SK-N-SH treated with all-trans-retinoic acid at 6 μM for 48 hours (cell line): Measurements from ENCODE around the gene CTNND2.

Source experiments
- ATAC-seq: fragments of 200-7000 bp; cut with Tn5 transposase; 3 replicates; pipeline ENCODE4 v1.9.1; 2020; ENCODE audit warnings: mild to moderate bottlenecking, moderate library complexity
- ARNTL ChIP-seq: fragments of 450-650 bp; formaldehyde crosslinking; IDR thresholded peaks from 2 replicates; pipeline ENCODE4 v1.5.0; 2020; ENCODE audit warnings: low read depth, mild to moderate bottlenecking, moderate library complexity, borderline replicate concordance
- BACH2 ChIP-seq: fragments of 250-450 bp; sonication (Bioruptor Pico); IDR thresholded peaks from 2 replicates; pipeline ENCODE4 v1.9.0; 2021; ENCODE audit warnings: mild to moderate bottlenecking, borderline replicate concordance
- CSDC2 ChIP-seq: fragments of 250-450 bp; sonication (Bioruptor Pico); IDR thresholded peaks from 2 replicates; pipeline ENCODE4 v1.5.0; 2020; ENCODE audit warnings: mild to moderate bottlenecking, moderate library complexity
- ESRRG ChIP-seq: fragments of 250-450 bp; sonication (Bioruptor Pico); IDR thresholded peaks from 2 replicates; pipeline ENCODE4 v1.6.1; 2021; ENCODE audit warnings: mild to moderate bottlenecking
- GLIS3 ChIP-seq: fragments of 250-450 bp; sonication (Bioruptor Pico); IDR thresholded peaks from 2 replicates; pipeline ENCODE4 v1.5.0; 2020; ENCODE audit warnings: mild to moderate bottlenecking, moderate library complexity
- ISL1 ChIP-seq: fragments of 250-450 bp; sonication (Bioruptor Pico); IDR thresholded peaks from 2 replicates; pipeline ENCODE4 v2.1.2; 2022; ENCODE audit warnings: mild to moderate bottlenecking, moderate library complexity
- OSR1 ChIP-seq: fragments of 250-450 bp; sonication (Bioruptor Pico); IDR thresholded peaks from 2 replicates; pipeline ENCODE4 v1.8.0; 2022; ENCODE audit warnings: moderate library complexity, mild to moderate bottlenecking, inconsistent platforms
- PPARA ChIP-seq: fragments of 250-450 bp; sonication (Bioruptor Pico); IDR thresholded peaks from 2 replicates; pipeline ENCODE4 v1.5.0; 2020; ENCODE audit warnings: mild to moderate bottlenecking, borderline replicate concordance
- RARB ChIP-seq: fragments of 250-450 bp; sonication (Bioruptor Pico); IDR thresholded peaks from 2 replicates; pipeline ENCODE4 v1.8.0; 2021; ENCODE audit warnings: mild to moderate bottlenecking, moderate library complexity
- SNAI2 ChIP-seq: fragments of 250-450 bp; sonication (Bioruptor Pico); IDR thresholded peaks from 2 replicates; pipeline ENCODE4 v1.5.0; 2020; ENCODE audit warnings: mild to moderate bottlenecking, moderate library complexity
- TCF4 ChIP-seq: fragments of 250-450 bp; sonication (Bioruptor Pico); IDR thresholded peaks from 2 replicates; pipeline ENCODE4 v1.8.0; 2021; ENCODE audit warnings: mild to moderate bottlenecking, moderate library complexity, borderline replicate concordance
- TOX ChIP-seq: fragments of 250-450 bp; sonication (Bioruptor Pico); IDR thresholded peaks from 2 replicates; pipeline ENCODE4 v1.8.0; 2021; ENCODE audit warnings: mild to moderate bottlenecking, moderate library complexity, borderline replicate concordance
- ZC3H10 ChIP-seq: fragments of 250-450 bp; sonication (Bioruptor Pico); IDR thresholded peaks from 2 replicates; pipeline ENCODE4 v1.5.1; 2021; ENCODE audit warnings: mild to moderate bottlenecking, moderate library complexity
- ZFP3 ChIP-seq: fragments of 250-450 bp; sonication (Bioruptor Pico); IDR thresholded peaks from 2 replicates; pipeline ENCODE4 v1.5.0; 2020; ENCODE audit warnings: mild to moderate bottlenecking, moderate library complexity
- ZFP30 ChIP-seq: fragments of 450-650 bp; formaldehyde crosslinking; IDR thresholded peaks from 2 replicates; pipeline ENCODE4 v1.5.0; 2022; ENCODE audit warnings: mild to moderate bottlenecking, moderate library complexity
- ZNF565 ChIP-seq: fragments of 450-650 bp; formaldehyde crosslinking; conservative IDR thresholded peaks from 2 replicates; pipeline ENCODE4 v1.5.0; 2020; ENCODE audit warnings: low read depth, mild to moderate bottlenecking, moderate library complexity
- ZNF8 ChIP-seq: fragments of 450-650 bp; formaldehyde crosslinking; IDR thresholded peaks from 2 replicates; pipeline ENCODE4 v1.5.0; 2020; ENCODE audit warnings: mild to moderate bottlenecking, moderate library complexity
- TF ChIP-seq, protein P1 (sequence below): fragments of 250-450 bp; sonication (Bioruptor Pico); IDR thresholded peaks from 2 replicates; pipeline ENCODE4 v1.5.1; 2021; ENCODE audit warnings: mild to moderate bottlenecking, moderate library complexity
- TF ChIP-seq, protein P2 (sequence below): fragments of 250-450 bp; sonication (Bioruptor Pico); IDR thresholded peaks from 2 replicates; pipeline ENCODE4 v1.8.0; 2021; ENCODE audit warnings: low read depth, mild to moderate bottlenecking, moderate library complexity, borderline replicate concordance
- TF ChIP-seq, protein P3 (sequence below): fragments of 250-450 bp; sonication (Bioruptor Pico); IDR thresholded peaks from 2 replicates; pipeline ENCODE4 v1.5.1; 2020; ENCODE audit warnings: low read depth, mild to moderate bottlenecking, moderate library complexity
- TF ChIP-seq, protein P4 (sequence below): fragments of 250-450 bp; sonication (Bioruptor Pico); IDR thresholded peaks from 2 replicates; pipeline ENCODE4 v1.8.0; 2020; ENCODE audit warnings: mild to moderate bottlenecking, moderate library complexity, borderline replicate concordance
- TF ChIP-seq, protein P5 (sequence below): fragments of 250-450 bp; sonication (Bioruptor Pico); IDR thresholded peaks from 2 replicates; pipeline ENCODE4 v1.5.0; 2020; ENCODE audit warnings: mild to moderate bottlenecking, moderate library complexity

The CTNND2 gene

DNA sequence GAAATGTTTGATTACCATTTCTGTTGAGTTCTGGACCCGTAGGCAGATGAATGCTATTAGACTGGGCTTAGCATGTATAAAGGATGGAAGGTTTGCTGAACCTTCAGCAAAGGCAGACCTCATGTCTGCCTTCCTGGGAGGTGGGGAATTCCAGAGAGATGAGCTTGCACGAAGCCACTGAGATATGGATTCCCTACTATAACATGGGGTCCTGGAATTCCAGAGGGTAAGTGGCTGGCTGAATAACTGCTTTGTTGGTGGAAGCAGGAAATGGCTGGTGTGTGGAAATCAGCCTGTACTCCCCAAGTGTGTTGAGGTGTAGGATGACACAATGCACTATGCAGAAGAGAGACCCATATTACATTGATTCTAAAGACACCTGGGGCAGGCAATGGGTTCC is 526.4 kb downstream of the CTNND2 start:
- TF ChIP-seq, protein P1, sequence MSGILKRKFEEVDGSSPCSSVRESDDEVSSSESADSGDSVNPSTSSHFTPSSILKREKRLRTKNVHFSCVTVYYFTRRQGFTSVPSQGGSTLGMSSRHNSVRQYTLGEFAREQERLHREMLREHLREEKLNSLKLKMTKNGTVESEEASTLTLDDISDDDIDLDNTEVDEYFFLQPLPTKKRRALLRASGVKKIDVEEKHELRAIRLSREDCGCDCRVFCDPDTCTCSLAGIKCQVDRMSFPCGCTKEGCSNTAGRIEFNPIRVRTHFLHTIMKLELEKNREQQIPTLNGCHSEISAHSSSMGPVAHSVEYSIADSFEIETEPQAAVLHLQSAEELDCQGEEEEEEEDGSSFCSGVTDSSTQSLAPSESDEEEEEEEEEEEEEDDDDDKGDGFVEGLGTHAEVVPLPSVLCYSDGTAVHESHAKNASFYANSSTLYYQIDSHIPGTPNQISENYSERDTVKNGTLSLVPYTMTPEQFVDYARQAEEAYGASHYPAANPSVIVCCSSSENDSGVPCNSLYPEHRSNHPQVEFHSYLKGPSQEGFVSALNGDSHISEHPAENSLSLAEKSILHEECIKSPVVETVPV (CRISPR knock-in tag), result no peak
- no peak for ATAC-seq

DNA sequence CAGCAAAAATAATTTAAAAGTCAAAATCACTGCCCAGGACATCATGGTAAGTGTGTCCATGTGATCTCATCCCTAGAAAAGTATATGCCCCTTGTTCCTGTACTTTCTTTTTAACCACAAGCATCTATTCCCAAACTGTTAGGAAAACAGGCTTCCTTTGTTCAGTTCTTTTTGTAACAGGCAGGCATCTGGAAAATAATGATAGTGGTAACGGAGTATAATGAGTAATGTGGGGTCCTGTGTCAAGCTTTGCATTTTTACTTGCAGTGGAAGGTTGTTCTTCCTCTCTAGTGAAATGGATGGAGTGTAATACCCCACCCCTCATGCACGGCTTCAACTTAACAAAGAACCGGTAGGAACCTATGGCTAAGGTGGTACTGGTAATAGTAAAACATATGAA is 532.1 kb downstream of the CTNND2 start:
- TF ChIP-seq GLIS3 (CRISPR knock-in tag) (no peak), ARNTL (no peak), TOX (CRISPR knock-in tag) (no peak), ZFP30 (CRISPR knock-in tag) (no peak), ZC3H10 (no peak), OSR1 (CRISPR knock-in tag) (no peak), RARB (CRISPR knock-in tag) (no peak), ZNF565 (CRISPR knock-in tag) (no peak), ZNF8 (CRISPR knock-in tag) (no peak), CSDC2 (CRISPR knock-in tag) (no peak), BACH2 (CRISPR knock-in tag) (no peak), ISL1 (CRISPR knock-in tag) (no peak), SNAI2 (CRISPR knock-in tag) (no peak), ZFP3 (no peak), PPARA (no peak)
- TF ChIP-seq, protein P2, sequence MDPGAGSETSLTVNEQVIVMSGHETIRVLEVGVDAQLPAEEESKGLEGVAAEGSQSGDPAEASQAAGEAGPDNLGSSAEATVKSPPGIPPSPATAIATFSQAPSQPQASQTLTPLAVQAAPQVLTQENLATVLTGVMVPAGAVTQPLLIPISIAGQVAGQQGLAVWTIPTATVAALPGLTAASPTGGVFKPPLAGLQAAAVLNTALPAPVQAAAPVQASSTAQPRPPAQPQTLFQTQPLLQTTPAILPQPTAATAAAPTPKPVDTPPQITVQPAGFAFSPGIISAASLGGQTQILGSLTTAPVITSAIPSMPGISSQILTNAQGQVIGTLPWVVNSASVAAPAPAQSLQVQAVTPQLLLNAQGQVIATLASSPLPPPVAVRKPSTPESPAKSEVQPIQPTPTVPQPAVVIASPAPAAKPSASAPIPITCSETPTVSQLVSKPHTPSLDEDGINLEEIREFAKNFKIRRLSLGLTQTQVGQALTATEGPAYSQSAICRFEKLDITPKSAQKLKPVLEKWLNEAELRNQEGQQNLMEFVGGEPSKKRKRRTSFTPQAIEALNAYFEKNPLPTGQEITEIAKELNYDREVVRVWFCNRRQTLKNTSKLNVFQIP (CRISPR knock-in tag), result no peak
- TF ChIP-seq, protein P1 (CRISPR knock-in tag), result no peak
- TF ChIP-seq, protein P3, sequence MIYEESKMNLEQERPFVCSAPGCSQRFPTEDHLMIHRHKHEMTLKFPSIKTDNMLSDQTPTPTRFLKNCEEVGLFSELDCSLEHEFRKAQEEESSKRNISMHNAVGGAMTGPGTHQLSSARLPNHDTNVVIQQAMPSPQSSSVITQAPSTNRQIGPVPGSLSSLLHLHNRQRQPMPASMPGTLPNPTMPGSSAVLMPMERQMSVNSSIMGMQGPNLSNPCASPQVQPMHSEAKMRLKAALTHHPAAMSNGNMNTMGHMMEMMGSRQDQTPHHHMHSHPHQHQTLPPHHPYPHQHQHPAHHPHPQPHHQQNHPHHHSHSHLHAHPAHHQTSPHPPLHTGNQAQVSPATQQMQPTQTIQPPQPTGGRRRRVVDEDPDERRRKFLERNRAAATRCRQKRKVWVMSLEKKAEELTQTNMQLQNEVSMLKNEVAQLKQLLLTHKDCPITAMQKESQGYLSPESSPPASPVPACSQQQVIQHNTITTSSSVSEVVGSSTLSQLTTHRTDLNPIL, result no peak
- TF ChIP-seq, protein P4, sequence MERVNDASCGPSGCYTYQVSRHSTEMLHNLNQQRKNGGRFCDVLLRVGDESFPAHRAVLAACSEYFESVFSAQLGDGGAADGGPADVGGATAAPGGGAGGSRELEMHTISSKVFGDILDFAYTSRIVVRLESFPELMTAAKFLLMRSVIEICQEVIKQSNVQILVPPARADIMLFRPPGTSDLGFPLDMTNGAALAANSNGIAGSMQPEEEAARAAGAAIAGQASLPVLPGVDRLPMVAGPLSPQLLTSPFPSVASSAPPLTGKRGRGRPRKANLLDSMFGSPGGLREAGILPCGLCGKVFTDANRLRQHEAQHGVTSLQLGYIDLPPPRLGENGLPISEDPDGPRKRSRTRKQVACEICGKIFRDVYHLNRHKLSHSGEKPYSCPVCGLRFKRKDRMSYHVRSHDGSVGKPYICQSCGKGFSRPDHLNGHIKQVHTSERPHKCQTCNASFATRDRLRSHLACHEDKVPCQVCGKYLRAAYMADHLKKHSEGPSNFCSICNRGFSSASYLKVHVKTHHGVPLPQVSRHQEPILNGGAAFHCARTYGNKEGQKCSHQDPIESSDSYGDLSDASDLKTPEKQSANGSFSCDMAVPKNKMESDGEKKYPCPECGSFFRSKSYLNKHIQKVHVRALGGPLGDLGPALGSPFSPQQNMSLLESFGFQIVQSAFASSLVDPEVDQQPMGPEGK (CRISPR knock-in tag), result no peak
- ATAC-seq, result no peak

DNA sequence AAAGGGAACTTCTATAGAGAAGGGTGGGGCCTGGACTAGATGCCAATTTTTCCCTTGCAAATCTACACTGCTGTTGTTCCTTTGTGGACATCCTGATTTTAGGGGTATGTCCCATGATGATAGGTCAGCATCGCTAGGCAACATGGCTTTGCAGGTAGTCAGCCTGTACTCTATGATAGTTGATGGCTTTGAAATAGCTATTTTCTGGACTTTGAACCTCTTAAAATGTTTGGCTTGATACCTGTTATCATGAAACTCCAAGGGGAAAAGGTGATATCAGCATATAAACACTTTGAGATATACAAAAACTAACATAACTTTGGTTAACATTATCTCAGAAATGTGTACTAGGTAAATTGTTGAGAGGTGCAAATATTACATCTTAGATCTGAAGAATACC is 533.2 kb downstream of the CTNND2 start:
- no peak for TF ChIP-seq ZFP30 (CRISPR knock-in tag)
- no peak for TF ChIP-seq GLIS3 (CRISPR knock-in tag)
- no peak for TF ChIP-seq CSDC2 (CRISPR knock-in tag)
- TF ChIP-seq, protein P4 (CRISPR knock-in tag), result no peak
- TF ChIP-seq ISL1 (CRISPR knock-in tag), result no peak
- TF ChIP-seq RARB (CRISPR knock-in tag), result no peak
- TF ChIP-seq BACH2 (CRISPR knock-in tag), result no peak
- TF ChIP-seq TCF4, result no peak
- no peak for TF ChIP-seq ESRRG
- TF ChIP-seq, protein P2 (CRISPR knock-in tag), result no peak
- TF ChIP-seq, protein P5, sequence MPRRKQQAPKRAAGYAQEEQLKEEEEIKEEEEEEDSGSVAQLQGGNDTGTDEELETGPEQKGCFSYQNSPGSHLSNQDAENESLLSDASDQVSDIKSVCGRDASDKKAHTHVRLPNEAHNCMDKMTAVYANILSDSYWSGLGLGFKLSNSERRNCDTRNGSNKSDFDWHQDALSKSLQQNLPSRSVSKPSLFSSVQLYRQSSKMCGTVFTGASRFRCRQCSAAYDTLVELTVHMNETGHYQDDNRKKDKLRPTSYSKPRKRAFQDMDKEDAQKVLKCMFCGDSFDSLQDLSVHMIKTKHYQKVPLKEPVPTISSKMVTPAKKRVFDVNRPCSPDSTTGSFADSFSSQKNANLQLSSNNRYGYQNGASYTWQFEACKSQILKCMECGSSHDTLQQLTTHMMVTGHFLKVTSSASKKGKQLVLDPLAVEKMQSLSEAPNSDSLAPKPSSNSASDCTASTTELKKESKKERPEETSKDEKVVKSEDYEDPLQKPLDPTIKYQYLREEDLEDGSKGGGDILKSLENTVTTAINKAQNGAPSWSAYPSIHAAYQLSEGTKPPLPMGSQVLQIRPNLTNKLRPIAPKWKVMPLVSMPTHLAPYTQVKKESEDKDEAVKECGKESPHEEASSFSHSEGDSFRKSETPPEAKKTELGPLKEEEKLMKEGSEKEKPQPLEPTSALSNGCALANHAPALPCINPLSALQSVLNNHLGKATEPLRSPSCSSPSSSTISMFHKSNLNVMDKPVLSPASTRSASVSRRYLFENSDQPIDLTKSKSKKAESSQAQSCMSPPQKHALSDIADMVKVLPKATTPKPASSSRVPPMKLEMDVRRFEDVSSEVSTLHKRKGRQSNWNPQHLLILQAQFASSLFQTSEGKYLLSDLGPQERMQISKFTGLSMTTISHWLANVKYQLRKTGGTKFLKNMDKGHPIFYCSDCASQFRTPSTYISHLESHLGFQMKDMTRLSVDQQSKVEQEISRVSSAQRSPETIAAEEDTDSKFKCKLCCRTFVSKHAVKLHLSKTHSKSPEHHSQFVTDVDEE, result no peak
- TF ChIP-seq, all 23 proteins: peak for 0
- no peak for ATAC-seq
